ENCODE measurements around the gene ARHGAP24.

Gene ARHGAP24

DNA sequence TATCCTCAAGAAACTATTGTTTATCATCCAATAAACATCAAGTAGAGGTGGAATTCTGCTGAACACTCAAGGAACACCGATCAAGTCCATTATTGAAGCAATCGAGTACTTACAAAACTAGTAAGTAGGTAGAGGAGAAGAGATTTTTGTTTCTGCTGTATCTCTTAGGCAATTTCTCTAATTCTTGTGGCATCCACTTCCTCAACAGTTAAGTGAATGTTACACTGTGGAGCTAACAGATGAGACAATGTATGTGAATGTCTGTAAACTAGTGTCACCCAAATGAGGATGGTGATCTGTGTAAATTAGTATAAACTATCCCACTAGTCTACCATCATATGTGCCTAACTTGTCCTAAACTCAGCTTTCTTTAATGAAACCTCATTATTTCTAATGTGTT, 261.6 kb downstream of the ARHGAP24 start:
- no peak overlapping the region for H3K4me3 ChIP-seq (ENCODE audit: low read depth, low read length)
- TF ChIP-seq, protein P1, sequence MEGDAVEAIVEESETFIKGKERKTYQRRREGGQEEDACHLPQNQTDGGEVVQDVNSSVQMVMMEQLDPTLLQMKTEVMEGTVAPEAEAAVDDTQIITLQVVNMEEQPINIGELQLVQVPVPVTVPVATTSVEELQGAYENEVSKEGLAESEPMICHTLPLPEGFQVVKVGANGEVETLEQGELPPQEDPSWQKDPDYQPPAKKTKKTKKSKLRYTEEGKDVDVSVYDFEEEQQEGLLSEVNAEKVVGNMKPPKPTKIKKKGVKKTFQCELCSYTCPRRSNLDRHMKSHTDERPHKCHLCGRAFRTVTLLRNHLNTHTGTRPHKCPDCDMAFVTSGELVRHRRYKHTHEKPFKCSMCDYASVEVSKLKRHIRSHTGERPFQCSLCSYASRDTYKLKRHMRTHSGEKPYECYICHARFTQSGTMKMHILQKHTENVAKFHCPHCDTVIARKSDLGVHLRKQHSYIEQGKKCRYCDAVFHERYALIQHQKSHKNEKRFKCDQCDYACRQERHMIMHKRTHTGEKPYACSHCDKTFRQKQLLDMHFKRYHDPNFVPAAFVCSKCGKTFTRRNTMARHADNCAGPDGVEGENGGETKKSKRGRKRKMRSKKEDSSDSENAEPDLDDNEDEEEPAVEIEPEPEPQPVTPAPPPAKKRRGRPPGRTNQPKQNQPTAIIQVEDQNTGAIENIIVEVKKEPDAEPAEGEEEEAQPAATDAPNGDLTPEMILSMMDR (IDR thresholded peaks at IDR 0.05; ENCODE audit: low read depth, low read length, missing control alignments) = no peak
- no peak for DNase-seq (ENCODE audit: low read depth)
- in situ Hi-C loops (cut with HindIII; ENCODE audit: low sequenced_read_pairs) = loop anchor here (25.0 kb wide), 1 partner anchor 624 kb away; no protein-coding TSS in a partner anchor

DNA sequence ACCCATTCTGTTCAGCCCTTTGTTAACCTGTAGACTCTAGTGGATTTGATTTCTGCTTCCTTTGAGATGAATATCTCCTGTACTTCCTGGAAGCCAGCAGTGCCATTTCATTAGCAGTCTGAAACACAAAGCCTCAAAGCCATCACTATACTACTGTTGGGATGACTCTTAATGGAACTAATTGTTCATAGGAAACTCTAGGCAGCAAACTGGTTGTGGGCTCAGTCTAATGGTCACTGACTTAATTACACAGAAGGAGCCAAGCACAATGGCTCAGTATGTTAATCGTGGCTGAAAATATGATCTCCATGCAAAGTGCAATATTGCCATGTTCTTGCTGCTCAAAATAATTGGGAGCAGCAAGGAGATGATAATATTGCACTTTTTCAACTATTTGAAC, 262.3 kb downstream of the ARHGAP24 start:
- TF ChIP-seq, protein P1 (IDR thresholded peaks at IDR 0.05; ENCODE audit: low read depth, low read length, missing control alignments) = no peak
- in situ Hi-C loops (cut with HindIII; ENCODE audit: low sequenced_read_pairs) = loop anchor here (25.0 kb wide), 1 partner anchor 625 kb away; no protein-coding TSS in a partner anchor
- no peak for DNase-seq (ENCODE audit: low read depth)
- H3K4me3 ChIP-seq (ENCODE audit: low read depth, low read length) = no peak overlapping the region

GRCh38 chr4:85738721-85739120, 263.8 kb downstream of the ARHGAP24 start:
- no peak overlapping the region for H3K4me3 ChIP-seq (ENCODE audit: low read depth, low read length)
- in situ Hi-C loops (cut with HindIII; ENCODE audit: low sequenced_read_pairs) = loop anchor here (25.0 kb wide), 1 partner anchor 626 kb away; no protein-coding TSS in a partner anchor
- TF ChIP-seq, protein P1 (IDR thresholded peaks at IDR 0.05; ENCODE audit: low read depth, low read length, missing control alignments) = no peak
- DNase-seq (ENCODE audit: low read depth) = no peak

DNA sequence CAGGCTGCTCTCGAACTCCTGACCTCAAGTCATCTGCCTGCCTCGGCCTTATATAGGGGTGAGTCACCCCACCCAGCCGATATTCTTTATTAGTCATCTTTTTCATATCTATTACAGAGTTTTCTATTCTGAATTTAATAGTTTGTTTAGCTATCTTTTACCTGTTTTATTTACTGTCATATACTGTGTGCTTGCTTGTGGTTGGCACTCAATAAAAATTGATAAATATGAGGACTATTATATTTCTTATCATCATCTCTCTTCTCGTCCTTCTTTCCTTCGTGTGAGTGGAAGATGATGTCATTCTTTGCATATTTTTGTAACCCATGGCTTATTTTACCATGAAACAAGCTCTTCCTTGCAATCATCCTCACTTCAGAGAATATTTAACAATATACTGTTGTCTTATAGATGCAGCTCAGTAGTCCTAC, 265.5 kb downstream of the ARHGAP24 start:
- TF ChIP-seq, protein P1 (IDR thresholded peaks at IDR 0.05; ENCODE audit: low read depth, low read length, missing control alignments) = no peak
- DNase-seq (ENCODE audit: low read depth) = no peak
- H3K4me3 ChIP-seq (ENCODE audit: low read depth, low read length) = no peak overlapping the region
- in situ Hi-C loops (cut with HindIII; ENCODE audit: low sequenced_read_pairs) = loop anchor here (5.0 to 25.0 kb wide), 3 partner anchors 63 to 628 kb away; no protein-coding TSS in a partner anchor

DNA sequence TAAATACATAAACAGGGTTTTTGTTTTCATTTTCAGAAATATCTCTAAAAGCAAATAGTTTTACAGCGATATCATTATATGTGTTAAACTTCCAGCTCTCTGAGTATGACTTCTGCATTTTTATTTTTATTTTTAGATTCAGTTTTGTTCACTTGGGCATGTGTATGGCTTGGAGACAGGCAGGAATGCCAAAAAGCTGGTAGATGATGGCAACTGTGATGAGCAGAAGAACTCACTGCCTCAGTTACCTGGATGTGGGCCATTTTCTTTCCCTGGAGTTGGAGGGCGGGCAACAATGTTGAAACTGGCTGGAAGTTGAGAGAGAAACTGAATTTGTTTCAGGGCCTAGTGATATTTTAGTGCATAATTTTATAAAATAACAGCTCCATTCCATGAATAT, 266.4 kb downstream of the ARHGAP24 start:
- no peak overlapping the region for H3K4me3 ChIP-seq (ENCODE audit: low read depth, low read length)
- in situ Hi-C loops (cut with HindIII; ENCODE audit: low sequenced_read_pairs) = loop anchor here (5.0 to 25.0 kb wide), 3 partner anchors 64 to 629 kb away; no protein-coding TSS in a partner anchor
- DNase-seq (ENCODE audit: low read depth) = no peak
- TF ChIP-seq, protein P1 (IDR thresholded peaks at IDR 0.05; ENCODE audit: low read depth, low read length, missing control alignments) = no peak

- no peak for DNase-seq (ENCODE audit: low read depth)
- H3K4me3 ChIP-seq (ENCODE audit: low read depth, low read length) = no peak overlapping the region
- in situ Hi-C loops (cut with HindIII; ENCODE audit: low sequenced_read_pairs) = loop anchor here (5.0 to 25.0 kb wide), 3 partner anchors 65 to 630 kb away; no protein-coding TSS in a partner anchor
- TF ChIP-seq, protein P1 (IDR thresholded peaks at IDR 0.05; ENCODE audit: low read depth, low read length, missing control alignments) = no peak
These were observed 267.1 kb downstream of the ARHGAP24 start for GRCh38 chr4:85741921-85742591.

Measured in astrocyte of the cerebellum (primary cell).